Measurements from ENCODE around the gene DLX5. TPM values are rescaled to one million over a fixed set of nuclear protein-coding genes. Genes with fewer than 3 reads are reported as not detected.
A peak's percentile ranks its signal among the peaks of the same experiment; 100 is the strongest.

The DLX5 gene
- total and polyA plus RNA-seq, 2 donors (not counting 1 experiment from before 2014, with no cell fraction given): not detected

DNA sequence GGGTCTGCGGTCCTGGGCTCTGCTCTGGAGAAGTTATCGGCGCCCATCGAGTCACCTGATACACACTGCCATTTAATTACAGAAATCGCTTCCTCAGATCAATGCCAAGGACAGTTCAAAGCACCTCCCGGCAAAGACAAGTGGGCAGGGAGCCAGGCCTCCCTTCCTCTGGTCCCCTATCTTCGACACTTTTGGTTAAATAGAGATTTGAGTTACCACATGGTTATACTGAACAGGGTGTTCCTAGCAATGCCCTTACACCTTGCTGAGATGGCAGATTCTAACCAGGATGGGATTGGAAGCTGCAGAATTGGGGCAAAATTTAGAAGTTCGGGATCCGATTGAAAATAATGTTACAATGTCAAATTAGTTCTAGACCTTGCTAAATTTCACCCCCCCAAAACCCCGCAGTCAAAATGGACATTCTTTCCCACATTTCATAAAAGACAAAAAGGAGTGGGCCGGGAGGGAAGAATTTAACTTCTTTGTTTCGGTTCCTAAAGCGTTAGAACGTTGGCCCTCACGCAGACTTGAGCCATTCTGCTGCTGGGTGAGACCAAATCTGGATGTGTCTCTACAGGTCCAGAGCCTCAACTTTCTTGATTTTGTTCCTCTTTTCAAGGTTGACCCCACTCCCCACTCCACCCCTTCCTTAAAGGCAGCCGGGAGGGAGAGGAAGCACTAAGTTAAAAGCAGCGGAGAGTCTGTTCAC, 2.2 kb upstream of the DLX5 start:
- DNase-seq (peak; percentile 27), ATAC-seq (ENCODE audit: low read depth) (peak; percentile 17)
- Histone ChIP-seq H3K36me3 (replicated peaks in 1 of 2; ENCODE audit: control extremely low read depth in 1 of 2, control insufficient read depth in 1 of 2, extremely low read depth in 1 of 2, insufficient read depth in 2 of 2, low read length in 1 of 2) (no peaks in the 10 kb centered on the region), H3K9me3 (ENCODE audit: control extremely low read depth in 1 of 3, control insufficient read depth in 2 of 3, insufficient read depth in 1 of 3, low read length in 2 of 3) (peaks cover 0 to 24% (median 0%) of the 10 kb centered on the region in 3 donors), H3K9ac (ENCODE audit: low read length) (peak overlapping the region; percentile 58), H3K27me3 (replicated peaks in 1 of 4; ENCODE audit: control extremely low read depth in 1 of 4, control insufficient read depth in 3 of 4, insufficient read depth in 4 of 4, low read length in 3 of 4) (peaks cover 0 to 66% (median 41%) of the 10 kb centered on the region in 4 experiments), H3K4me1 (ENCODE audit: control insufficient read depth in 2 of 2, insufficient read depth in 2 of 2, low read length in 2 of 2) (peaks cover 18 to 28% of the 10 kb centered on the region in 2 donors), H3K79me2 (ENCODE audit: control insufficient read depth, insufficient read depth, low read length) (no peaks in the 10 kb centered on the region), H3K4me2 (replicated peaks; ENCODE audit: low read depth, low read length, poor library complexity, severe bottlenecking) (peak overlapping the region; percentile 78), H4K20me1 (ENCODE audit: control insufficient read depth, insufficient read depth, low read length, poor library complexity, severe bottlenecking) (no peaks in the 10 kb centered on the region), H3K27ac (ENCODE audit: low read length in 2 of 2) (no peak overlapping the region), H3K4me3 (ENCODE audit: control extremely low read depth in 1 of 5, extremely low read depth in 1 of 5, insufficient read depth in 1 of 5, low read depth in 2 of 5, low read length in 4 of 5) (peak overlapping the region in 3 of 5 experiments; percentile 30 to 52 (median 32)), H2AFZ (ENCODE audit: insufficient read depth, low read depth, low read length, poor library complexity, severe bottlenecking) (peak overlapping the region; percentile 56)
- Mint-ChIP-seq H3K9me3 (ENCODE audit: insufficient read depth) (no peaks in the 10 kb centered on the region), H3K27ac (no peak overlapping the region), H3K27me3 (peaks cover 77% of the 10 kb centered on the region), H3K4me1 (peaks cover 28% of the 10 kb centered on the region), H3K4me3 (peak overlapping the region; percentile 86)
- POLR2A ChIA-PET: no interaction called here
- CTCF ChIA-PET: interaction anchor here (0.8 to 2.9 kb wide), 15 partner anchors 9 to 1116 kb away, joined by 3 to 50 read pairs (median 5); no protein-coding TSS in a partner anchor
- intact Hi-C loops (cut with micrococcal nuclease): loop anchor here (1.0 kb wide), 1 partner anchor 1111 kb away; no protein-coding TSS in a partner anchor
- 3% methylated on average over 7 of the region's 17 CpGs for WGBS (ENCODE audit: insufficient coverage)
- TF ChIP-seq, protein P1, sequence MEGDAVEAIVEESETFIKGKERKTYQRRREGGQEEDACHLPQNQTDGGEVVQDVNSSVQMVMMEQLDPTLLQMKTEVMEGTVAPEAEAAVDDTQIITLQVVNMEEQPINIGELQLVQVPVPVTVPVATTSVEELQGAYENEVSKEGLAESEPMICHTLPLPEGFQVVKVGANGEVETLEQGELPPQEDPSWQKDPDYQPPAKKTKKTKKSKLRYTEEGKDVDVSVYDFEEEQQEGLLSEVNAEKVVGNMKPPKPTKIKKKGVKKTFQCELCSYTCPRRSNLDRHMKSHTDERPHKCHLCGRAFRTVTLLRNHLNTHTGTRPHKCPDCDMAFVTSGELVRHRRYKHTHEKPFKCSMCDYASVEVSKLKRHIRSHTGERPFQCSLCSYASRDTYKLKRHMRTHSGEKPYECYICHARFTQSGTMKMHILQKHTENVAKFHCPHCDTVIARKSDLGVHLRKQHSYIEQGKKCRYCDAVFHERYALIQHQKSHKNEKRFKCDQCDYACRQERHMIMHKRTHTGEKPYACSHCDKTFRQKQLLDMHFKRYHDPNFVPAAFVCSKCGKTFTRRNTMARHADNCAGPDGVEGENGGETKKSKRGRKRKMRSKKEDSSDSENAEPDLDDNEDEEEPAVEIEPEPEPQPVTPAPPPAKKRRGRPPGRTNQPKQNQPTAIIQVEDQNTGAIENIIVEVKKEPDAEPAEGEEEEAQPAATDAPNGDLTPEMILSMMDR (IDR thresholded peaks at IDR 0.05): no peak
- no peak for TF ChIP-seq EZH2 (IDR thresholded peaks at IDR 0.05; ENCODE audit: borderline replicate concordance, insufficient read depth, low read depth, low read length, poor library complexity, severe bottlenecking)
